GM19025 (cell line): ENCODE results near the gene PCSK2.

Experiments
- ATAC-seq: cut with Tn5 transposase; IDR thresholded peaks from one replicate; pipeline ENCODE4 v1.9.1; 2021; ENCODE audit warnings: mild to moderate bottlenecking, low read depth, moderate library complexity; ENCODE audit not compliant: unreplicated experiment

Gene PCSK2

GRCh38 chr20:17248224-17248623 lies 21.4 kb downstream of the PCSK2 start:
- ATAC-seq, result no peak

GRCh38 chr20:17262786-17263185 lies 35.9 kb downstream of the PCSK2 start:
- no peak for ATAC-seq

- ATAC-seq, result no peak
Observed at GRCh38 chr20:17273717-17274116, 46.9 kb downstream of the PCSK2 start.

GRCh38 chr20:17276101-17276500 lies 49.3 kb downstream of the PCSK2 start:
- ATAC-seq, result no peak

GRCh38 chr20:17281478-17281877 lies 54.6 kb downstream of the PCSK2 start:
- ATAC-seq, result no peak

- ATAC-seq, result no peak
Observed at GRCh38 chr20:17282501-17282900, 55.7 kb downstream of the PCSK2 start.

- ATAC-seq, result no peak
Observed at GRCh38 chr20:17287503-17287902, 60.7 kb downstream of the PCSK2 start.

- no peak for ATAC-seq
Observed at GRCh38 chr20:17287998-17288397, 61.2 kb downstream of the PCSK2 start.

- ATAC-seq, result no peak
Observed at GRCh38 chr20:17295151-17295726, 68.4 kb downstream of the PCSK2 start.

GRCh38 chr20:17295991-17296390 lies 69.2 kb downstream of the PCSK2 start:
- no peak for ATAC-seq

GRCh38 chr20:17298171-17298570 lies 71.3 kb downstream of the PCSK2 start:
- no peak for ATAC-seq

GRCh38 chr20:17298751-17299150 lies 71.9 kb downstream of the PCSK2 start:
- ATAC-seq, result no peak

GRCh38 chr20:17300113-17300512 lies 73.3 kb downstream of the PCSK2 start:
- ATAC-seq, result no peak

GRCh38 chr20:17304774-17305173 lies 77.9 kb downstream of the PCSK2 start:
- no peak for ATAC-seq

- ATAC-seq, result no peak
Observed at GRCh38 chr20:17306427-17306826, 79.6 kb downstream of the PCSK2 start.

- no peak for ATAC-seq
Observed at GRCh38 chr20:17314264-17314663, 87.4 kb downstream of the PCSK2 start.

- no peak for ATAC-seq
Observed at GRCh38 chr20:17315407-17316231, 88.8 kb downstream of the PCSK2 start.

GRCh38 chr20:17316316-17317038 lies 89.6 kb downstream of the PCSK2 start:
- ATAC-seq, result no peak

- no peak for ATAC-seq
Observed at GRCh38 chr20:17317341-17317740, 90.5 kb downstream of the PCSK2 start.

GRCh38 chr20:17320456-17320855 lies 93.6 kb downstream of the PCSK2 start:
- ATAC-seq, result no peak

- no peak for ATAC-seq
Observed at GRCh38 chr20:17326096-17326495, 99.3 kb downstream of the PCSK2 start.
